GM21381 (cell line): Measurements from ENCODE around the gene FUT1.
"Not testable (repeated sequence)": the region's sequence is repeated elsewhere in the genome, so short reads cannot be mapped to it uniquely, and the experiment has no call there.

Experiments
- ATAC-seq: cut with Tn5 transposase; IDR thresholded peaks from one replicate; pipeline ENCODE4 v1.9.1; 2021; ENCODE audit warnings: mild to moderate bottlenecking, moderate library complexity; ENCODE audit not compliant: unreplicated experiment

The FUT1 gene

GRCh38 chr19:48718711-48719231 is 33.7 kb downstream of the FUT1 start:
- no peak for ATAC-seq

DNA sequence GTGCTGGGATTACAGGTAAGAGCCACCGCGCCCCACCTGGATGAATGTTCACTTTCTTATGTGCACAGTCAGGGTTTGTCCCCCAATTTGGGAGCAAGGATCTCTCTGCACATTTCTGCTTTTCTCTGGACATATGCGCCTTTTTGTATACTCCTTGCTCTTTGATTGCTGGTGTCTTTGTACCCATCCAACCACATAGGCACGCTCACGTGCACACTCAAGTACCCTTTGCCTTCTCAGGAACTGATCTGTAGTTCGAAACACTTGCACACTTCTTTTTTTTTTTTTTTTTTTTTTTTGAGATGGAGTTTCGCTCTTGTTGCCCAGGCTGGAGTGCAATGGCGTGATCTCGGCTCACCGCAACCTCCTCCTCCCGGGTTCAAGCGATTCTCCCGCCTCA is 34.3 kb downstream of the FUT1 start:
- ATAC-seq, result not testable (repeated sequence)

- ATAC-seq, result no peak
Observed at GRCh38 chr19:48716562-48717291, 35.7 kb downstream of the FUT1 start.

- ATAC-seq, result no peak
Observed at GRCh38 chr19:48715681-48716171, 36.7 kb downstream of the FUT1 start.

GRCh38 chr19:48714759-48715675 is 37.4 kb downstream of the FUT1 start:
- ATAC-seq, result no peak

DNA sequence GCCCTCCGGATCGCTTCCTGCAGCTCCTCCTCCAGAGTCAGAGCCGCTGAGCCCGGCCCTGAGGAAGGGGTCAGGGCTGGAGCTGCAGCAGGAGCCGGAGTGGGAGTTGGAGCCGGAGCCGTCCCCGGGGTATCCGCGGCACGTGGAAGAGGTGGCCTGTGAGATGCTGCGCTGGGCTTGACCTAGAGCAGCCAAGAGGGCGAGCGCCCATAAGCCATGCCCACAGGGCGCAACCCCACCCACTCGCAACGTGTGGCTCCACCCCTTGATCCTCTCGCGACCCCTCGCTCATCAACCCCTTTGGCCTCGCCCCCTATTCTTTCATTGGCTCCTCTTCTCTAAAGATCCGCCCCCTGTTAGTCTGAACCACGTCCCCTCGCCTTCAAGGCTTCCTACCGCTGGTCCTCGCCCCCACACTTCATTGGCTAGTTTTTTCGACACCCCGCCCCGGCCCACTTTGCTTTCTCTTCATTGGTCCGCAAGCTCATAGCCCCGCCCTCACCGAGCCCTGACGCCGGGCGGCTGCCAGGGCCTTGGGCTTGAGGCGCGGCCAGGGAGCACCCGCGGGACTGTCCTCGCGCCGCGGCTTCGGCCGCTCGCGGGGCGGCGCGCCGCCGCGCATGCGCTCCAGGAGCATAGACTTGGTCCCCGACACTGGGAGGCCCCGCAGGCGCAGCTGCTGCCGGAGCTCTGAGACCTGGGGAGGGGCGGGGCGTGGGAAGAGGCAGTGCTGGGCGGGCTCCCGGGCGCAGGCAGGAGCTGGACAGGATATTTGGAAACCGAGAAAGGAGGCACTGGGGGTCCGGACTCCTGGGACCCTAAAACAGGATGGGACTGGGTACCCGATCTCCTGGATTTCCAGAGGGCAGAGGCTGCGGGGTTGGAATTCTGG is 38.3 kb downstream of the FUT1 start:
- ATAC-seq, result peak; percentile 91

DNA sequence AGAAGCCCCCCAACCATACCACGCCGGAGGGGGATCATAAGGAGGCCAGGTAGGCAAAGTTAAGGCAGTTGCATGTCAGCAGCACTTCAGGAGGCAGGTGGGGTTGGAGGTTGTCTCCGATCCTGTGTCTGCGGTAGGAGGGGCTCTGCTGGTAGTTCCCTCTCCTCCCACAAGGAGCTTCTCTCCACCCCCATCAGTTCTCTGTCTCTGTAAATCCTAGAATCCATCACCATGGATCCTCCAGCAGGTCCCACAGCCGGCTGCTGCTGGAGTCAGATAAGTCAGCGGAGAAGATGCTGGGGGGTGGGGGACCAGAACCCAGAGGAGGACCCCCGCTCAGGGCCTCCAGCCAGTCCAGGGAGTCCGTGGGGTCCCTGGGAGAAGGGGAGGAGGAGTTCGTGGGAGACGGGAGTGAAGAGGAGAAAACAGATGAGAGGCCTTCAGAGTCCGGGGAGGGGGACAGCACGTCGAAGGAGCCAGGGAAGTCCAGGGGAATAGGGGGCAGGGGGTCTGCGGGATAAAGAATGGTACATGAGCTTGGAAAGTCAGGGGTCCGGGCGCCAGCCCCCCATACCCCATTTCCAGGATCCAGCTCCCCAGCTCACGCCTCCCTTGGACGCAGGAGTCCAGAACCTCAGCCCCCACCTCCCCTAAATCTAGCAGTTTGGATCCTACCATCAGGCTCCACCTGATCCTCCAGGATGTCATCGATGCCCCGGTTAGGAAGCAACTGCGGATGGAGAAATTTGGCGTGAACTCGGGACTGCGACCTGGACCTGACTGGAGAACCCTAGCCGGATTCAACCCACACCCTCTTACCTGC is 39.2 kb downstream of the FUT1 start:
- ATAC-seq, result no peak

- no peak for ATAC-seq
Observed at GRCh38 chr19:48711106-48711662, 41.3 kb downstream of the FUT1 start.

GRCh38 chr19:48708471-48708870 is 44.0 kb downstream of the FUT1 start:
- no peak for ATAC-seq

DNA sequence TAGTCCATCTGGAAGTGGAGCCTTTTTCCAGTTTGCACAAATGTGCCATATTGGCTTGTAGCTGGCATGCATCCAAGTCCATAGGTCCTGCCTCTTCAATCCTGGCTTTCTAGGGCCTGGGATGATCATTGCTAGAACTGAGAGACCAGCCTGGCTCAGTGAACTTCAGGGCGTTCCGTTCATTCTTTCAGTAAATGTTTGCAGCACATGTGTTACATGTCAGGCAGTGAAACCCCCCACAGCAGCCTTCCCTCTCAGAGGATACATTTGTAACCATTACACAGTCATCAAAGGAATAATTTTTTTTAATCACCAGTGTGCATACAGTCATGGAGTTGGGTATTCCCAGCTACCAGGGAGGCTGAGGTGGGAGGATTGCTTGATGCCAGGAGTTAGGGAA is 47.0 kb downstream of the FUT1 start:
- no peak for ATAC-seq

DNA sequence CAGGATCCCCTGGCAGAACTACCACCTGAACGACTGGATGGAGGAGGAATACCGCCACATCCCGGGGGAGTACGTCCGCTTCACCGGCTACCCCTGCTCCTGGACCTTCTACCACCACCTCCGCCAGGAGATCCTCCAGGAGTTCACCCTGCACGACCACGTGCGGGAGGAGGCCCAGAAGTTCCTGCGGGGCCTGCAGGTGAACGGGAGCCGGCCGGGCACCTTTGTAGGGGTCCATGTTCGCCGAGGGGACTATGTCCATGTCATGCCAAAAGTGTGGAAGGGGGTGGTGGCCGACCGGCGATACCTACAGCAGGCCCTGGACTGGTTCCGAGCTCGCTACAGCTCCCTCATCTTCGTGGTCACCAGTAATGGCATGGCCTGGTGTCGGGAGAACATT is 49.1 kb downstream of the FUT1 start:
- no peak for ATAC-seq

DNA sequence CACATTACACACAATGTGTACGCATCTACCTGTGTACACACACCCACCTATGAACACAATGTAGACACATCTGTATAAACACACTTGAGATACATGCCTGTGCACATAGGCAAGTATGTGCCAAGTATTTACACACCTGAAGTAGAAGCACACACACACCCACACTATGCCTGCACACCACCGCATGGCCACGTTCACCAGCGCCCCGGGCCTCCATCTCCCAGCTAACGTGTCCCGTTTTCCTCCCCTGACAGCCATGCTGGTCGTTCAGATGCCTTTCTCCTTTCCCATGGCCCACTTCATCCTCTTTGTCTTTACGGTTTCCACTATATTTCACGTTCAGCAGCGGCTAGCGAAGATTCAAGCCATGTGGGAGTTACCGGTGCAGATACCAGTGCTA is 49.7 kb downstream of the FUT1 start:
- ATAC-seq, result no peak

DNA sequence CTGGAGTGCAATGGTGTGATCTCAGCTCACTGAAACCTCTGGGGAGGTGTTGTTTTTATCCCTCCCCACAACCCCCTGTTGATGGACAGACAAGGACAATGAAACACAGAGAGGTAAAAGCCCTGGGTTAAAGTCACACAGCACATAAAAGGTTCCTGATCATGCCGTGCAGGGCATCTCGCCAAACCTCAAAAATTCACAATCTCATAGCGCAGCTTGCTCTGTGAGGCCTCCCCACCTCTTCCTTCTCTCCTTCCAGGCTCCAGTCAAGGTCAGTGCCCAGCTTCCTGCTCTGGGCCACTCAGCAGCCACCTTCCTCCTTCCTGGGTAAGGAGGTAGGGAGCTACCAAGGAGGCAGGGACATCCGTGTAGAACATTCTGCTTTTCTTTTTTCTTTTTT is 54.4 kb downstream of the FUT1 start:
- ATAC-seq, result no peak
